H1 (cell line): ENCODE data around the gene ARHGEF28. TPM values are rescaled to one million over a fixed set of nuclear protein-coding genes. Genes with fewer than 3 reads are reported as not detected.

ENCODE experiments used
- CTCF ChIA-PET: fragments of 300-600 bp; sonication (Branson Sonifier 250); formaldehyde crosslinking; loops from one replicate; lab custom pipeline; 2021; ENCODE audit not compliant: partially characterized antibody; lab: Charles Lee
- POLR2A ChIA-PET: fragments of 300-600 bp; sonication (Branson Sonifier 250); formaldehyde crosslinking; loops from one replicate; lab custom pipeline; 2021; ENCODE audit warnings: inconsistent platforms; ENCODE audit not compliant: partially characterized antibody; lab: Charles Lee
- DNase-seq, 2 experiments: peaks; one replicate each; pipeline versions ENCODE4 v3.0.0 to v3.0.0-alpha.2; 2010 to 2022; ENCODE audit warnings: low spot score in 2 of 2, low read depth in 1 of 2, mixed read lengths in 1 of 2
- FAIRE-seq: peaks from 2 replicates; lab custom pipeline; 2011; peaks lifted over from hg19 to GRCh38; lab: Jason Lieb, UNC
- H2AFZ ChIP-seq: 2 replicates; pipeline ENCODE4 v1.8.1; 2012; ENCODE audit warnings: low read length, inconsistent platforms
- H2AK5ac ChIP-seq: 2 replicates; pipeline ENCODE4 v1.6.1; 2013; ENCODE audit warnings: low read depth, low read length
- H2BK120ac ChIP-seq: replicated peaks from 2 replicates; pipeline ENCODE3; 2013; ENCODE audit warnings: low read depth, low read length, inconsistent platforms
- H2BK12ac ChIP-seq: 2 replicates; pipeline ENCODE4 v1.6.1; 2013; ENCODE audit warnings: low read depth, low read length
- H2BK15ac ChIP-seq: 2 replicates; pipeline ENCODE4 v1.6.1; 2013; ENCODE audit warnings: low read length
- H2BK20ac ChIP-seq: 2 replicates; pipeline ENCODE4 v1.6.1; 2013; ENCODE audit warnings: low read length
- H2BK5ac ChIP-seq: 2 replicates; pipeline ENCODE4 v1.6.1; 2013; ENCODE audit warnings: low read depth, low read length
- H3K14ac ChIP-seq: 2 replicates; pipeline ENCODE4 v1.6.1; 2013; ENCODE audit warnings: inconsistent platforms; ENCODE audit not compliant: insufficient read length
- H3K18ac ChIP-seq: 2 replicates; pipeline ENCODE4 v1.6.1; 2013; ENCODE audit warnings: low read length; ENCODE audit errors: extremely low read depth
- H3K23ac ChIP-seq: 2 replicates; pipeline ENCODE4 v1.6.1; 2013; ENCODE audit warnings: inconsistent platforms; ENCODE audit not compliant: insufficient read length
- H3K23me2 ChIP-seq: 2 replicates; pipeline ENCODE4 v1.6.1; 2013; ENCODE audit warnings: low read depth, low read length
- H3K27ac ChIP-seq: 2 replicates; pipeline ENCODE4 v1.6.1; 2011; ENCODE audit warnings: low read depth, low read length, inconsistent platforms
- H3K27me3 ChIP-seq, 4 experiments: replicated peaks in 1 of 4; 1 replicate in 1 of 4; 2 replicates in 3 of 4; pipeline versions ENCODE4 v1.6.1 to v1.8.1; 2011 to 2013; ENCODE audit warnings: low read length in 3 of 4, mild to moderate bottlenecking in 3 of 4, inconsistent platforms in 2 of 4, mixed read lengths in 2 of 4, moderate library complexity in 1 of 4; ENCODE audit not compliant: control insufficient read depth in 3 of 4, insufficient read depth in 3 of 4; ENCODE audit errors: extremely low read depth in 1 of 4
- H3K36me3 ChIP-seq, 4 experiments: 2 replicates each; pipeline versions ENCODE4 v1.6.1 to v1.8.1; 2011 to 2013; ENCODE audit warnings: mild to moderate bottlenecking in 4 of 4, low read length in 3 of 4, moderate library complexity in 2 of 4, control low read depth in 1 of 4, inconsistent platforms in 1 of 4; ENCODE audit not compliant: insufficient read depth in 4 of 4, control insufficient read depth in 2 of 4
- H3K4ac ChIP-seq: replicated peaks from 2 replicates; pipeline ENCODE3; 2013; ENCODE audit warnings: low read length, low read depth, mixed read lengths, inconsistent platforms; ENCODE audit not compliant: insufficient read length
- H3K4me1 ChIP-seq, 4 experiments: replicated peaks in 1 of 4; 1 replicate in 1 of 4; 2 replicates in 3 of 4; pipeline versions ENCODE4 v1.6.1 to v1.8.1; 2011 to 2013; ENCODE audit warnings: low read length in 3 of 4, inconsistent platforms in 2 of 4, mixed read lengths in 1 of 4; ENCODE audit not compliant: insufficient read depth in 4 of 4, control insufficient read depth in 3 of 4
- H3K4me2 ChIP-seq, 2 experiments: 2 replicates each; pipeline versions ENCODE4 v1.6.1 to v1.8.1; 2011 to 2013; ENCODE audit warnings: low read depth in 2 of 2, low read length in 2 of 2, control low read depth in 1 of 2, inconsistent platforms in 1 of 2, mild to moderate bottlenecking in 1 of 2; ENCODE audit not compliant: insufficient read depth in 1 of 2
- H3K4me3 ChIP-seq, 4 experiments: fragments of 200-600, 300-600 bp in 1 of 4; sonication (generic), shearing (Covaris generic), sonication (Bioruptor Twin) in 1 of 4; 2 replicates each; pipeline versions ENCODE4 v1.5.1 to v1.8.1; 2011 to 2016; ENCODE audit warnings: low read length in 4 of 4, low read depth in 3 of 4, control low read depth in 2 of 4, inconsistent platforms in 2 of 4, mild to moderate bottlenecking in 2 of 4, mixed read lengths in 1 of 4, moderate library complexity in 1 of 4; ENCODE audit not compliant: insufficient read depth in 2 of 4; ENCODE audit errors: extremely low read depth in 1 of 4
- H3K56ac ChIP-seq: replicated peaks from 2 replicates; pipeline ENCODE3; 2013; ENCODE audit warnings: low read depth, mild to moderate bottlenecking, mixed read lengths, low read length, inconsistent platforms; ENCODE audit not compliant: insufficient read length
- H3K79me1 ChIP-seq: 2 replicates; pipeline ENCODE4 v1.6.1; 2013; ENCODE audit warnings: low read depth, low read length, control low read depth
- H3K79me2 ChIP-seq, 2 experiments: 2 replicates each; pipeline versions ENCODE4 v1.6.1 to v1.8.1; 2012 to 2013; ENCODE audit warnings: low read length in 2 of 2, mild to moderate bottlenecking in 2 of 2, inconsistent platforms in 1 of 2; ENCODE audit not compliant: insufficient read depth in 2 of 2, control insufficient read depth in 1 of 2
- H3K9ac ChIP-seq, 4 experiments: replicated peaks in 1 of 4; 1 replicate in 1 of 4; 2 replicates in 3 of 4; pipeline versions ENCODE4 v1.6.1 to v1.8.1; 2011 to 2013; ENCODE audit warnings: low read depth in 3 of 4, low read length in 3 of 4, control low read depth in 2 of 4, mild to moderate bottlenecking in 2 of 4, moderate library complexity in 2 of 4, inconsistent platforms in 1 of 4; ENCODE audit errors: extremely low read depth in 1 of 4
- H3K9me3 ChIP-seq, 2 experiments: 2 replicates each; pipeline versions ENCODE4 v1.6.1 to v1.8.1; 2012 to 2013; ENCODE audit warnings: mild to moderate bottlenecking in 2 of 2, moderate library complexity in 2 of 2, control low read depth in 1 of 2, inconsistent platforms in 1 of 2, low read depth in 1 of 2, low read length in 1 of 2, mixed read lengths in 1 of 2; ENCODE audit not compliant: insufficient read depth in 2 of 2
- H4K20me1 ChIP-seq, 2 experiments: replicated peaks in 1 of 2; 2 replicates each; pipeline versions ENCODE3 to v1.8.1; 2011 to 2013; ENCODE audit warnings: inconsistent platforms in 2 of 2, low read length in 2 of 2, mild to moderate bottlenecking in 1 of 2; ENCODE audit not compliant: insufficient read depth in 2 of 2, control insufficient read depth in 1 of 2
- H4K5ac ChIP-seq: 2 replicates; pipeline ENCODE4 v1.6.1; 2013; ENCODE audit warnings: low read length, low read depth, mixed read lengths, inconsistent platforms; ENCODE audit not compliant: insufficient read length
- H4K8ac ChIP-seq: 2 replicates; pipeline ENCODE4 v1.8.0; 2013; ENCODE audit warnings: mild to moderate bottlenecking, moderate library complexity, low read length, inconsistent platforms; ENCODE audit not compliant: insufficient read depth; ENCODE audit errors: extremely low read depth
- H4K91ac ChIP-seq: replicated peaks from 2 replicates; pipeline ENCODE3; 2013; ENCODE audit warnings: low read length, mixed read lengths, inconsistent platforms; ENCODE audit not compliant: insufficient read length
- ASH2L ChIP-seq: fragments of 200-600, 300-600 bp; sonication (generic); IDR thresholded peaks from one replicate; pipeline ENCODE4 v1.7.1; 2017; ENCODE audit warnings: low read length
- EP300 ChIP-seq, 2 experiments: IDR thresholded peaks; 1 replicate in 1 of 2; 2 replicates in 1 of 2; pipeline ENCODE4 v1.6.1; 2011 to 2012; ENCODE audit warnings: low read depth in 2 of 2, low read length in 2 of 2, mild to moderate bottlenecking in 2 of 2, borderline replicate concordance in 1 of 2, inconsistent platforms in 1 of 2, moderate library complexity in 1 of 2
- FOSL1 ChIP-seq: IDR thresholded peaks from 2 replicates; pipeline ENCODE4 v1.6.1; 2011; ENCODE audit warnings: mild to moderate bottlenecking, low read depth, low read length, moderate library complexity; ENCODE audit not compliant: insufficient read depth
- GTF2F1 ChIP-seq: IDR thresholded peaks from 2 replicates; pipeline ENCODE4 v1.6.1; 2012; ENCODE audit warnings: low read depth, low read length, improper control_type of control experiment, borderline replicate concordance
- MAFK ChIP-seq: IDR thresholded peaks from 2 replicates; pipeline ENCODE4 v1.6.1; 2012; ENCODE audit warnings: low read depth, mild to moderate bottlenecking, improper control_type of control experiment, low read length
- RBBP5 ChIP-seq: IDR thresholded peaks from 2 replicates; pipeline ENCODE4 v1.7.1; 2012; ENCODE audit warnings: low read depth, mild to moderate bottlenecking, inconsistent platforms, low read length, moderate library complexity, borderline replicate concordance
- SUZ12 ChIP-seq: fragments of 200-600 bp; sonication (generic); IDR thresholded peaks from 2 replicates; pipeline ENCODE4 v1.6.1; 2012; ENCODE audit warnings: mild to moderate bottlenecking, inconsistent platforms, low read length, moderate library complexity, mixed read lengths
- TBP ChIP-seq: IDR thresholded peaks from 2 replicates; pipeline ENCODE4 v1.6.1; 2011; ENCODE audit warnings: low read depth, low read length, improper control_type of control experiment
- WGBS, 2 experiments: shearing (Covaris generic) in 1 of 2; methylation state at CpG; one replicate each; pipeline versions ENCODE4 v1.1.6 to v1.1.7; 2013 to 2015; ENCODE audit warnings: low lambda C conversion rate in 2 of 2, mixed read lengths in 2 of 2, inconsistent platforms in 1 of 2, low coverage in 1 of 2, missing lambda C conversion rate in 1 of 2; ENCODE audit not compliant: insufficient replicate concordance in 2 of 2, insufficient coverage in 1 of 2, insufficient read length in 1 of 2; ENCODE audit errors: extremely low coverage in 1 of 2, missing lambda C conversion rate in 1 of 2; 5-methylcytosine and 5-hydroxymethylcytosine counted together
- polyA plus RNA-seq, 7 experiments: library from polyadenylated mRNA; depleted of rRNA in 3 of 7; stranded (reverse) in 5 of 7; unstranded in 2 of 7; fragments of >200 nt in 5 of 7; fragments of 200-250 nt in 2 of 7; gene quantifications; 1 replicate in 5 of 7; 2 replicates in 1 of 7; 4 replicates in 1 of 7; pipeline versions ENCODE4 v1.2.1 to v1.2.3, GENCODE V29; 2011 to 2013; ENCODE audit warnings: missing spikeins in 2 of 7, mixed read lengths in 2 of 7
- total RNA-seq: library from RNA; stranded (reverse); fragmentation: NEBNext Ultra II Directional; extraction: Animal tissue kit (Norgen Biotek cat#: 25700); gene quantifications from 2 replicates; pipeline ENCODE4 v1.2.1, GENCODE V29; 2021
- TF ChIP-seq, protein P1 (sequence below): IDR thresholded peaks from 2 replicates; pipeline ENCODE4 v1.6.1; 2012; ENCODE audit warnings: inconsistent platforms

ARHGEF28 gene
- total and polyA plus RNA-seq, 2 of the 8 experiments (the other 6 are each of a cell fraction or from before 2014, with no cell fraction given), result 0.33 to 1.0 TPM

DNA sequence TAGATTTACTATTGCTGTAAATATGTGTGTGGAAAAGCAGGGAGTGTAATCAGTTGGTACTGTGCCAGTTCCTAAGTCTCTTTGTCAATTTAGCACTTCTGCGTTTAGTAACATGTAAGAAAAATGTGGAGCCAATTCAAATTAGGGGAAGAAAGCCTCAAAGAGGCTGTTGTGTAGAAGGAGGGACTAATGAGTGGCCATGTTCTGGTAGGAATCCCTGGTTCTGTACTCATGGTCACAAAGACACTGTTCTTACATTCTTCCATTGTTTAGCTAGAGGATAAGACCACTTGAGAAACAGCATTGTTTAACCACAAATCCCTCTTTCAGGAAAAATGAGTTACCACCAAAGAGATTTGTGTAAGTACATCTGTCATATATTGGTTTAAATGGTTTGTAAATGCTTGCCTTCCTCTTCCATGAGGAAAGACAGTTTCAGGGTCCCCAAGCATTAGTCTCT is 14.9 kb downstream of the ARHGEF28 start:
- CTCF ChIA-PET, result interaction anchor here (0.6 to 1.4 kb wide), 2 partner anchors 69 to 152 kb away, joined by 3 read pairs; no protein-coding TSS in a partner anchor
- Histone ChIP-seq H3K9ac (no peak overlapping the region), H3K4me2 (no peak overlapping the region)

More for the DNA sequence above, 14.9 kb downstream of the ARHGEF28 start:
- Histone ChIP-seq H3K14ac (no peak overlapping the region), H2BK120ac (no peak overlapping the region), H3K79me1 (no peaks in the 10 kb centered on the region), H3K4me1 (peaks cover 3 to 9% (median 4%) of the 10 kb centered on the region in 4 experiments; a peak in 6 of 7 replicates), H3K23ac (no peak overlapping the region), H2AK5ac (no peak overlapping the region), H3K27ac (no peak overlapping the region), H2AFZ (no peak overlapping the region), H3K18ac (no peak overlapping the region), H4K5ac (no peak overlapping the region), H3K4me3 (no peak overlapping the region), H3K9me3 (no peaks in the 10 kb centered on the region), H4K91ac (no peak overlapping the region), H3K79me2 (no peaks in the 10 kb centered on the region), H3K23me2 (no peaks in the 10 kb centered on the region; the same call in 1 of the 2 replicates), H4K20me1 (no peaks in the 10 kb centered on the region), H2BK5ac (no peak overlapping the region), H2BK15ac (no peak overlapping the region), H3K27me3 (no peaks in the 10 kb centered on the region; a peak in 1 of 7 replicates), H3K36me3 (no peaks in the 10 kb centered on the region), H2BK12ac (no peak overlapping the region), H3K56ac (no peak overlapping the region), H3K4ac (no peak overlapping the region), H4K8ac (no peak overlapping the region), H2BK20ac (no peak overlapping the region)
- TF ChIP-seq MAFK (no peak), SUZ12 (no peak), ASH2L (no peak), GTF2F1 (no peak), TBP (no peak), FOSL1 (no peak), RBBP5 (no peak), EP300 (IDR thresholded peaks at IDR 0.05; ENCODE audit: borderline replicate concordance in 1 of 2, low read depth in 2 of 2, low read length in 2 of 2) (no peak)
- TF ChIP-seq, protein P1, sequence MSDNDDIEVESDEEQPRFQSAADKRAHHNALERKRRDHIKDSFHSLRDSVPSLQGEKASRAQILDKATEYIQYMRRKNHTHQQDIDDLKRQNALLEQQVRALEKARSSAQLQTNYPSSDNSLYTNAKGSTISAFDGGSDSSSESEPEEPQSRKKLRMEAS, result no peak
- FAIRE-seq (no peak), DNase-seq (no peak)
- POLR2A ChIA-PET, result no interaction called here
- 85% methylated on average over 1 of the region's 1 CpG; no CpG with 5 or more reads in 1 of the 2 experiments for WGBS, 2 experiments
